T-helper 1 cell treated with Interleukin-12 subunit alpha and Interleukin-12 subunit beta and Interleukin-4 antibody, amounts not matched to agents 30 ng/mL and 1 ng/mL, for 36 hours (primary cell): Measurements from ENCODE around the gene ABCA13. TPM values are rescaled to one million over a fixed set of nuclear protein-coding genes. Genes with fewer than 3 reads are reported as not detected.

Experiments used
- intact Hi-C: fragments of 100-400 bp; cut with micrococcal nuclease; formaldehyde crosslinking; loops from one replicate; pipeline ENCODE4 v1.15.1; 2024
- total RNA-seq: library from RNA; stranded (reverse); gene quantifications from 2 replicates; pipeline ENCODE4 v1.2.3, GENCODE V29; 2022

The ABCA13 gene
- total RNA-seq, 1 donor from 2014 or later, result 0.05 TPM

GRCh38 chr7:48365010-48365409, 193.8 kb downstream of the ABCA13 start:
- intact Hi-C loops, result no loop called here

- intact Hi-C loops, result no loop called here
These were observed 194.8 kb downstream of the ABCA13 start for GRCh38 chr7:48366096-48366495.

- intact Hi-C loops, result no loop called here
These were observed 205.0 kb downstream of the ABCA13 start for GRCh38 chr7:48376263-48376662.

- intact Hi-C loops, result loop anchor here (10.0 kb wide), 1 partner anchor 436 kb away; the partner anchor contains the start of gene PKD1L1
These were observed 209.7 kb downstream of the ABCA13 start for GRCh38 chr7:48380921-48381320.

GRCh38 chr7:48381571-48381970, 210.3 kb downstream of the ABCA13 start:
- intact Hi-C loops, result loop anchor here (10.0 kb wide), 1 partner anchor 437 kb away; the partner anchor contains the start of gene PKD1L1

- intact Hi-C loops, result loop anchor here (10.0 kb wide), 1 partner anchor 439 kb away; the partner anchor contains the start of gene PKD1L1
These were observed 213.0 kb downstream of the ABCA13 start for GRCh38 chr7:48384180-48384752.

GRCh38 chr7:48387932-48388331, 216.7 kb downstream of the ABCA13 start:
- intact Hi-C loops, result loop anchor here (10.0 kb wide), 1 partner anchor 443 kb away; the partner anchor contains the start of gene PKD1L1

GRCh38 chr7:48388911-48389310, 217.7 kb downstream of the ABCA13 start:
- intact Hi-C loops, result loop anchor here (10.0 kb wide), 1 partner anchor 444 kb away; the partner anchor contains the start of gene PKD1L1

- intact Hi-C loops, result loop anchor here (10.0 kb wide), 1 partner anchor 445 kb away; the partner anchor contains the start of gene PKD1L1
These were observed 218.7 kb downstream of the ABCA13 start for GRCh38 chr7:48389977-48390376.

- intact Hi-C loops, result no loop called here
These were observed 219.4 kb downstream of the ABCA13 start for GRCh38 chr7:48390388-48391327.

- intact Hi-C loops, result no loop called here
These were observed 226.9 kb downstream of the ABCA13 start for GRCh38 chr7:48398191-48398590.

GRCh38 chr7:48402721-48403120, 231.5 kb downstream of the ABCA13 start:
- intact Hi-C loops, result no loop called here

GRCh38 chr7:48408731-48409130, 237.5 kb downstream of the ABCA13 start:
- intact Hi-C loops, result no loop called here

GRCh38 chr7:48411619-48412018, 240.4 kb downstream of the ABCA13 start:
- intact Hi-C loops, result no loop called here

- intact Hi-C loops, result no loop called here
These were observed 242.9 kb downstream of the ABCA13 start for GRCh38 chr7:48414011-48414732.

GRCh38 chr7:48416327-48416908, 245.2 kb downstream of the ABCA13 start:
- intact Hi-C loops, result no loop called here

- intact Hi-C loops, result no loop called here
These were observed 248.1 kb downstream of the ABCA13 start for GRCh38 chr7:48419401-48419800.

GRCh38 chr7:48420206-48420605, 248.9 kb downstream of the ABCA13 start:
- intact Hi-C loops, result no loop called here

GRCh38 chr7:48421357-48421756, 250.1 kb downstream of the ABCA13 start:
- intact Hi-C loops, result no loop called here

GRCh38 chr7:48424731-48425130, 253.5 kb downstream of the ABCA13 start:
- intact Hi-C loops, result loop anchor here (2.0 kb wide), 1 partner anchor 450 kb away; no protein-coding TSS in a partner anchor
